ENCODE data around the gene FAM83F. TPM values are rescaled to one million over a fixed set of nuclear protein-coding genes. Genes with fewer than 3 reads are reported as not detected.

Gene FAM83F
- total and polyA plus RNA-seq, 10 of the 15 experiments (the other 5 are each of a cell fraction or from before 2014, with no cell fraction given), result 0.01 to 0.05 (median 0.01) TPM; not detected in 7

- POLR2A ChIA-PET, result no interaction called here
- SMC1A ChIA-PET (ENCODE audit: uncharacterized antibody, unreplicated experiment), result no interaction called here
- TF ChIP-seq TAF1 (IDR thresholded peaks at IDR 0.05; ENCODE audit: borderline replicate concordance, low read depth, low read length) (no peak), SMAD1 (IDR thresholded peaks at IDR 0.05; ENCODE audit: low read depth, partially characterized antibody) (no peak), CBX3 (IDR thresholded peaks at IDR 0.05; ENCODE audit: borderline replicate concordance, low read depth) (no peak)
- no peak for DNase-seq (ENCODE audit: low read depth, low spot score)
- Histone ChIP-seq H3K27ac (ENCODE audit: control insufficient read depth, insufficient read depth) (no peak overlapping the region), H2AFZ (ENCODE audit: control insufficient read depth, low read depth, low read length) (no peak overlapping the region), H3K9ac (ENCODE audit: control insufficient read depth, insufficient read depth, low read length) (no peak overlapping the region), H3K9me3 (replicated peaks; ENCODE audit: control insufficient read depth, insufficient read depth, low read length) (no peaks in the 10 kb centered on the region), H3K36me3 (ENCODE audit: control insufficient read depth in 2 of 2, insufficient read depth in 2 of 2, low read length in 1 of 2) (no peaks in the 10 kb centered on the region), H3K4me2 (ENCODE audit: control insufficient read depth, insufficient read depth) (no peak overlapping the region), H3K79me2 (ENCODE audit: control insufficient read depth, insufficient read depth, low read length) (no peaks in the 10 kb centered on the region), H3K27me3 (replicated peaks in 1 of 2; ENCODE audit: control insufficient read depth in 2 of 2, insufficient read depth in 2 of 2, low read length in 1 of 2) (peaks cover 2 to 9% of the 10 kb centered on the region in 2 experiments; a peak in 3 of 4 replicates), H4K20me1 (ENCODE audit: control insufficient read depth, insufficient read depth) (no peaks in the 10 kb centered on the region), H3K4me1 (ENCODE audit: control insufficient read depth, insufficient read depth, low read length) (no peaks in the 10 kb centered on the region), H3K4me3 (no peak overlapping the region)
- FAIRE-seq, result no peak
- RAD21 ChIA-PET (ENCODE audit: unreplicated experiment), result no interaction called here
- no peak for ATAC-seq
- BruUV-seq (replicated peaks), result no TSS peak
- WGBS (ENCODE audit: insufficient coverage, insufficient replicate concordance, low lambda C conversion rate, missing lambda C conversion rate), result 45% methylated on average over 5 of the region's 6 CpGs
- CTCF ChIA-PET, result no interaction called here
- intact Hi-C loops (cut with micrococcal nuclease; ENCODE audit: unreplicated experiment) (no loop called here), in situ Hi-C loops (cut with MboI) (no loop called here)
Observed at GRCh38 chr22:40002935-40003715, 8.4 kb downstream of the FAM83F start.

- ATAC-seq (no peak), FAIRE-seq (no peak), DNase-seq (ENCODE audit: low read depth, low spot score) (no peak)
- H3K4me3 ChIP-seq, result no peak overlapping the region
- 11% methylated on average over 6 of the region's 6 CpGs for WGBS (ENCODE audit: insufficient coverage, insufficient replicate concordance, low lambda C conversion rate, missing lambda C conversion rate)
- H3K27me3 ChIP-seq (replicated peaks in 1 of 2; ENCODE audit: control insufficient read depth in 2 of 2, insufficient read depth in 2 of 2, low read length in 1 of 2), result peaks cover 8 to 9% of the 10 kb centered on the region in 2 experiments; a peak in 3 of 4 replicates
- ChIA-PET CTCF (interaction anchor here (1.4 to 1.8 kb wide), 2 partner anchors 18 to 20 kb away, joined by 4 to 7 read pairs; no protein-coding TSS in a partner anchor), POLR2A (no interaction called here), SMC1A (ENCODE audit: uncharacterized antibody, unreplicated experiment) (no interaction called here), RAD21 (ENCODE audit: unreplicated experiment) (interaction anchor here (0.6 to 0.7 kb wide), 2 partner anchors 150 to 178 kb away, joined by 3 read pairs; no protein-coding TSS in a partner anchor)
- no peak overlapping the region for H3K27ac ChIP-seq (ENCODE audit: control insufficient read depth, insufficient read depth)
- H3K79me2 ChIP-seq (ENCODE audit: control insufficient read depth, insufficient read depth, low read length), result no peaks in the 10 kb centered on the region
- no peak overlapping the region for H3K9ac ChIP-seq (ENCODE audit: control insufficient read depth, insufficient read depth, low read length)
- no peaks in the 10 kb centered on the region for H3K4me1 ChIP-seq (ENCODE audit: control insufficient read depth, insufficient read depth, low read length)
- in situ Hi-C loops (cut with MboI) (no loop called here), intact Hi-C loops (cut with micrococcal nuclease; ENCODE audit: unreplicated experiment) (no loop called here)
- no peak overlapping the region for H3K4me2 ChIP-seq (ENCODE audit: control insufficient read depth, insufficient read depth)
- no peaks in the 10 kb centered on the region for H4K20me1 ChIP-seq (ENCODE audit: control insufficient read depth, insufficient read depth)
- H3K9me3 ChIP-seq (replicated peaks; ENCODE audit: control insufficient read depth, insufficient read depth, low read length), result no peaks in the 10 kb centered on the region
- no peaks in the 10 kb centered on the region for H3K36me3 ChIP-seq (ENCODE audit: control insufficient read depth in 2 of 2, insufficient read depth in 2 of 2, low read length in 1 of 2)
- BruUV-seq (replicated peaks), result no TSS peak
- no peak overlapping the region for H2AFZ ChIP-seq (ENCODE audit: control insufficient read depth, low read depth, low read length)
- TF ChIP-seq ZNF592 (IDR thresholded peaks at IDR 0.05), result no peak
- TF ChIP-seq SMARCA5 (IDR thresholded peaks at IDR 0.05), result no peak
- TF ChIP-seq SPI1 (IDR thresholded peaks at IDR 0.05; ENCODE audit: borderline replicate concordance, insufficient read depth, low read depth, low read length), result no peak
- no peak for TF ChIP-seq PRDM15 (CRISPR knock-in tag; IDR thresholded peaks at IDR 0.05)
Observed at GRCh38 chr22:40004836-40005235, 10.1 kb downstream of the FAM83F start.

Data from GM12878 (cell line).